OCI-LY3 (cell line): ENCODE results near the gene GNA12.

Experiments
- H2AFZ ChIP-seq: fragments of 200-600, 300-600 bp; shearing (Covaris generic); 2 replicates; pipeline ENCODE4 v1.6.0; 2014; ENCODE audit warnings: antibody characterized with exemption, low read depth, low read length
- H3K27ac ChIP-seq: fragments of 200-600, 300-600 bp; sonication (generic); 2 replicates; pipeline ENCODE4 v1.5.1; 2014; ENCODE audit warnings: mild to moderate bottlenecking, low read length, moderate library complexity, mixed read lengths
- H3K27me3 ChIP-seq: fragments of 200-600, 300-600 bp; sonication (generic); 2 replicates; pipeline ENCODE4 v1.6.1; 2014; ENCODE audit warnings: low read depth, low read length, mixed read lengths
- H3K36me3 ChIP-seq: fragments of 200-600, 300-600 bp; sonication (generic); replicated peaks from 2 replicates; pipeline ENCODE3; 2014; ENCODE audit warnings: low read depth, low read length, mixed read lengths
- H3K4me1 ChIP-seq: fragments of 300-600, 200-600 bp; sonication (generic); 2 replicates; pipeline ENCODE4 v1.6.1; 2014; ENCODE audit warnings: low read length, mixed read lengths
- H3K4me2 ChIP-seq: fragments of 200-600, 300-600 bp; sonication (generic); 2 replicates; pipeline ENCODE4 v1.6.1; 2014; ENCODE audit warnings: low read length, mixed read lengths
- H3K4me3 ChIP-seq: fragments of 300-600, 200-600 bp; sonication (generic); 2 replicates; pipeline ENCODE4 v1.5.1; 2014; ENCODE audit warnings: antibody characterized with exemption, mild to moderate bottlenecking, low read length, moderate library complexity
- H3K79me2 ChIP-seq: fragments of 300-600, 200-600 bp; shearing (Covaris generic); 2 replicates; pipeline ENCODE4 v1.6.1; 2014; ENCODE audit warnings: mild to moderate bottlenecking, low read length, mixed read lengths
- H3K9ac ChIP-seq: fragments of 300-600, 200-600 bp; shearing (Covaris generic); 2 replicates; pipeline ENCODE4 v1.6.0; 2014; ENCODE audit warnings: mild to moderate bottlenecking, low read length, moderate library complexity
- H3K9me3 ChIP-seq: fragments of 200-600, 300-600 bp; shearing (Covaris generic); 2 replicates; pipeline ENCODE4 v1.6.1; 2014; ENCODE audit warnings: low read length, mixed read lengths; ENCODE audit not compliant: insufficient read depth
- H4K20me1 ChIP-seq: fragments of 200-600, 300-600 bp; sonication (generic); 2 replicates; pipeline ENCODE4 v1.6.1; 2016; ENCODE audit warnings: low read length, mixed read lengths; ENCODE audit not compliant: insufficient read depth
- EZH2phosphoT487 ChIP-seq: fragments of 200-600 bp; shearing (Covaris generic); IDR thresholded peaks from 2 replicates; pipeline ENCODE4 v1.6.1; 2018; ENCODE audit warnings: antibody characterized with exemption, mixed run types, low read depth
- TF ChIP-seq, protein P1 (sequence below): fragments of 200-600, 300-600 bp; sonication (generic); IDR thresholded peaks from 2 replicates; pipeline ENCODE4 v1.5.1; 2014; ENCODE audit warnings: antibody characterized with exemption, low read length, low read depth

GNA12 gene

DNA sequence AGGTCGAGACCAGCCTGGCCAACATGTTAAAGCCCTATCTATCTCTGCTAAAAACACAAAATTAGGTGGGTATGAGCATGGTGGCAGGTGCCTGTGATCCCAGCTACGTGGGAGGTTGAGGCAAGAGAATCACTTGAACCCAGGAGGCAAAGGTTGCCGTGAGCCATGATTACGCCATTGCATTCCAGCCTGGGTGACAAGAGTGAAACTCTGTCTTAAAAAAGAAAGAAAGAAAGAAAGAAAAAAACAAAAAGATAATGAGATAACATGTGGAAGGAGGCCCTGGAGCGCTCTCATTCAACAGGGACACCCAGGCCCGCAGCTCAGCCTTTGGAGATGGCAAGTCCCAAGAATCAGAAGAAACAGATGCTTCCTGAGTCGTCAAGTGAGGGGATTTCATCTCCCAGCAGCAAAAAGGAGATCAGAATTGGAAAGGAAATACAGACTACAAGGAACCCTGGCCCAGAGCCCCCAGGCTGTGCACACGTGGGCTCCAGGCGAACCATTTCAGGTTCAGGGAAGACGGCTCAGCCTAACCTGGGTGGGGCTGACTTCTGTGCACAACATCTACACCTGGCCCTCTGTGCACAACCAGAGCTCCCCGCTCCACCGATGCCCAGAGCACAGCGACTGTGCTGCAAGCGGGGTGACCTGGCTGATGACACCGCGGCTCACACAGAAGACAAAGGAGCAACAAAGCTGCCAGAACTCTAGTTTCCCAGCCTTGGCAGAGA is 33.3 kb downstream of the GNA12 start:
- H3K4me1 ChIP-seq, result peaks cover 20% of the 10 kb centered on the region
- no peak overlapping the region for H3K4me2 ChIP-seq

DNA sequence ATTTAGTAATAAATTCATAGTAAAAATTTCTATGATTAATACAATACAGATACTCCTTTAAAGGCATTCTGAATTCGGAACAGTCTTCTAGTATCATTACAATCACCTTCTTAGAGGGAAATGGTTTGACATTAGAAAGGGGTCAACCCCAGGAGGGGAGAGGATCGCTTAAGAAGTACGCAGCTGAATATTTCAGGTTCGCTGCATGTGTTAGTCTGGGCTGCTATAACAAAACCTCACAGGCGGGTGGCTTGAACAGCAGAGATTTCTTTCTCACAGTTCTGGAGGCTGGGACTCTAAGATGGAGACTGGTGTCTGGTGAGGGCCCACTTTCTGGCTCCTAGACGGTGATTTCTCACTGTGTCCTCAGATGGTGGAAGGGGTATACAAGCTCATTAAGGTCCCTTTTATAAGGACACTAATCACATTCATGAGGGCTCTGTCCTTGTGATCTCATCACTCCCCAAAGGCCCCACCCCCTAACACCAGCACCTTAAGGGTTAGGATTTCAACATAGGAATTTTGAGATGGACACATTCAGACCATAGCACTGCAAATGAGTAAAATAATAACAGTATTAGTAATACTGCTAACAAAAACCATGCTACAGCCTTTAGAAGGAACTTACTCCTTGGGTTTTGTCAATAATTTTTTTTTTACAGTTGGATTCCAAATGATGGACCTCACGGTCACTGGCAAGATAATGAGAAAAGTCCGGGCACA is 34.0 kb downstream of the GNA12 start:
- Histone ChIP-seq H3K4me2 (no peak overlapping the region), H3K27me3 (no peaks in the 10 kb centered on the region), H3K27ac (no peak overlapping the region), H3K4me3 (no peak overlapping the region), H3K36me3 (no peaks in the 10 kb centered on the region), H3K9me3 (no peaks in the 10 kb centered on the region), H3K79me2 (peaks cover 8% of the 10 kb centered on the region; the same call in 1 of the 2 replicates), H2AFZ (no peak overlapping the region), H3K4me1 (peaks cover 20% of the 10 kb centered on the region), H4K20me1 (0 out of 2 replicates have a peak, but pooled peaks cover 3% of the 10 kb centered on the region), H3K9ac (no peak overlapping the region)
- TF ChIP-seq, protein P1, sequence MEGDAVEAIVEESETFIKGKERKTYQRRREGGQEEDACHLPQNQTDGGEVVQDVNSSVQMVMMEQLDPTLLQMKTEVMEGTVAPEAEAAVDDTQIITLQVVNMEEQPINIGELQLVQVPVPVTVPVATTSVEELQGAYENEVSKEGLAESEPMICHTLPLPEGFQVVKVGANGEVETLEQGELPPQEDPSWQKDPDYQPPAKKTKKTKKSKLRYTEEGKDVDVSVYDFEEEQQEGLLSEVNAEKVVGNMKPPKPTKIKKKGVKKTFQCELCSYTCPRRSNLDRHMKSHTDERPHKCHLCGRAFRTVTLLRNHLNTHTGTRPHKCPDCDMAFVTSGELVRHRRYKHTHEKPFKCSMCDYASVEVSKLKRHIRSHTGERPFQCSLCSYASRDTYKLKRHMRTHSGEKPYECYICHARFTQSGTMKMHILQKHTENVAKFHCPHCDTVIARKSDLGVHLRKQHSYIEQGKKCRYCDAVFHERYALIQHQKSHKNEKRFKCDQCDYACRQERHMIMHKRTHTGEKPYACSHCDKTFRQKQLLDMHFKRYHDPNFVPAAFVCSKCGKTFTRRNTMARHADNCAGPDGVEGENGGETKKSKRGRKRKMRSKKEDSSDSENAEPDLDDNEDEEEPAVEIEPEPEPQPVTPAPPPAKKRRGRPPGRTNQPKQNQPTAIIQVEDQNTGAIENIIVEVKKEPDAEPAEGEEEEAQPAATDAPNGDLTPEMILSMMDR, result no peak
- TF ChIP-seq EZH2phosphoT487, result no peak

More for the DNA sequence above, 33.3 kb downstream of the GNA12 start:
- TF ChIP-seq, protein P1, result no peak
- no peak for TF ChIP-seq EZH2phosphoT487
- 0 out of 2 replicates have a peak, but pooled peaks cover 3% of the 10 kb centered on the region for H4K20me1 ChIP-seq
- no peak overlapping the region for H3K27ac ChIP-seq
- no peak overlapping the region for H3K9ac ChIP-seq
- H3K9me3 ChIP-seq, result no peaks in the 10 kb centered on the region
- H3K4me3 ChIP-seq, result no peak overlapping the region
- H2AFZ ChIP-seq, result no peak overlapping the region
- H3K79me2 ChIP-seq, result peaks cover 8% of the 10 kb centered on the region; the same call in 1 of the 2 replicates
- H3K27me3 ChIP-seq, result no peaks in the 10 kb centered on the region
- no peaks in the 10 kb centered on the region for H3K36me3 ChIP-seq

DNA sequence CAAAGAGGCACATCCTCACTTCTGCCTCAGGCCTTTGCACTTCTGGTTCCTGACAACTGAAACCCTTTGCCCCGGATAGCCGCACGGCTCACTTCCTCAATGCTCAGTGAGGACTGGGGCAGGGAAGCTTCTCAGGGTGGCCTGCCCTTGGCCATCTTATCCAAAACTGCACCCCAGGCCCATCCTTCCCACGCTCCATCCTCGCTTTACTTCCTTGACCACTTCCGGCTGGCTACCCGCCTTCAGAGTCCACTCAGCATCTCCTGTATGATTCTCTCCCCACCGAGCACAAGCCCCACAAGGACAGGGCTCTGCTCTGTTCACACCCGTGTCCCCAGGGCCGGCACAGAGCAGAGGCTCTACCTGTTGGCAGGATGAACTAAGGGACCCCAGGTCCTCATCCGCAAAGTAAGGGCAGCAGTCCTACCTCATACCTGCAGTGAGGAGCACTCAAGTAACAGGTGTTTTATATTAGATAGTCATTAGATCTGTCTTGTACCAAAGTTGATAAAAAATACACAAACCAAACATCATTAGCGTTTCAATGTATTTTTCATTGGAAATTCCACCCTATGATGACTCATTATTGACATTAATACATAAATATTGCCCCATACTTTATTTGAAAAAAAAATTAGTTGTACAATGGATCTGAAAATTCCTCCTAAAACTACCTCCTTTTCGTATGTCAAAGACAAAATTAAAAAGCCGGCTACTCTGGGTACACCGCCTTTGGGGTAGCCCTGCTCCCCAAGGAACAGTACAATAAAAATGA is 35.0 kb downstream of the GNA12 start:
- Histone ChIP-seq H3K4me2 (0 out of 2 replicates have a peak overlapping the region, but pooled peaks have one; percentile 59), H3K9me3 (no peaks in the 10 kb centered on the region), H3K4me1 (peaks cover 20% of the 10 kb centered on the region), H3K27me3 (no peaks in the 10 kb centered on the region), H2AFZ (no peak overlapping the region), H3K9ac (no peak overlapping the region), H3K79me2 (peaks cover 8% of the 10 kb centered on the region; the same call in 1 of the 2 replicates), H3K4me3 (no peak overlapping the region), H3K36me3 (no peaks in the 10 kb centered on the region), H3K27ac (no peak overlapping the region), H4K20me1 (0 out of 2 replicates have a peak, but pooled peaks cover 3% of the 10 kb centered on the region)
- no peak for TF ChIP-seq EZH2phosphoT487
- TF ChIP-seq, protein P1, result no peak
